ENCODE measurements around the gene PCBP2. TPM values are rescaled to one million over a fixed set of nuclear protein-coding genes. Genes with fewer than 3 reads are reported as not detected.
"Not testable (repeated sequence)": the region's sequence is repeated elsewhere in the genome, so short reads cannot be mapped to it uniquely, and the experiment has no call there.

Gene PCBP2
- 826 TPM for polyA plus RNA-seq (2013, experiment 1 of 2)
- polyA plus RNA-seq (2013, experiment 2 of 2) = 812 TPM

DNA sequence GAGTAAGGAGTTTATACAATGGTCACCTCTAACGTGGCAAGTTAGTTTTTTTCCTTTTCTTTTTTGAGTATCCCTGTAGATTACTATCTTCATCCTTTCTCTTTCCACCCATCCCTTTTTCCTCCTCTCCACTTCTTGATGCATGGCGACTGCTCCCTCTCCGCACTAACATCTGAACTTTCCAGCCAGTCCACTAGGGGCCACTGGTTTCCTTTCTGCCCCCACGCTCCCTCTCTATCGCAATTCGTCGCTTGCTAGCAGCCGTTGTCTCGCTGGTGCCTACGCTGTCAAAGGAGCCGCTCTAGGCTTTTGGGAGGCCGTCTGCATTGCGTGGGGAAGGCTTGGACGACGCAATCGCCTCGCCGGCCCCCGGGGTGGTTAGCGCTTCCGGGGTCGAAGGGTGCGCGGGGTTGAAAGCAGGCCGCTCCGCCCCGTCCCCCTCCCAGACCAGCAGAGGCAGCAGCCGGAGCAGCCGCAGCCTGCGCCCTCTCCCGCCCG is at the start of gene PCBP2:
PCBP2 (plus strand) TSS at position 442 of the 498 bp plus-strand sequence. CDS start 2,699 bp downstream, outside the sequence.
- WGBS, 2 experiments (ENCODE audit: insufficient coverage in 2 of 2) = 0 to 1% methylated on average over 16 to 23 of the region's 32 CpGs
- H3K4me3 ChIP-seq (ENCODE audit: extremely low read depth, insufficient read depth, low read length, poor library complexity, severe bottlenecking) = peak within 1 kb of the TSS; percentile 91
- H3K36me3 ChIP-seq (ENCODE audit: control insufficient read depth, insufficient read depth, low read length) = peaks cover 48% of the 10 kb centered on the region
- peaks cover 6% of the 10 kb centered on the region for H3K4me1 ChIP-seq (ENCODE audit: control insufficient read depth, insufficient read depth, low read length, poor library complexity, severe bottlenecking)
- H3K9me3 ChIP-seq (ENCODE audit: control insufficient read depth, low read length) = no peaks in the 10 kb centered on the region
- H3K27ac ChIP-seq (ENCODE audit: low read depth, low read length, severe bottlenecking) = peak within 1 kb of the TSS; percentile 98

DNA sequence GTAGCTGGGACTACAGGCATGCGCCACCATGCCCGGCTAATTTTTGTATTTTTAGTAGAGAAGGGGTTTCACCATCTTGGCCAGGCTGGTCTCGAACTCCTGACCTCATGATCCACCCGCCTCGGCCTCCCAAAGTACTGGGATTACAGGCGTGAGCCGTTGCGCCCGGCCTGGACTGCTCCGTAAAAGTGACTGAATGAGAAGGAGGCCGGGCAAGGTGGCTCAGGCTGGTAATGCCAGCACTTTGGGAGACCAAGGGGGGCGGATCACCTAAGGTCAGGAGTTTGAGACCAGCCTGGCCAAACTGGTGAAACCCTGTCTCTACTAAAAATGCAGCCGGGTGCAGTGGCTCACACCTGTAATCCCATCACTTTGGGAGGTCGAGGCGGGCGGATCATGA is 49.6 kb upstream of the PCBP2 start:
- H3K4me3 ChIP-seq (ENCODE audit: extremely low read depth, insufficient read depth, low read length, poor library complexity, severe bottlenecking); H3K27ac ChIP-seq (ENCODE audit: low read depth, low read length, severe bottlenecking); H3K4me1 ChIP-seq (ENCODE audit: control insufficient read depth, insufficient read depth, low read length, poor library complexity, severe bottlenecking); H3K9me3 ChIP-seq (ENCODE audit: control insufficient read depth, low read length): not testable (repeated sequence)
- H3K36me3 ChIP-seq (ENCODE audit: control insufficient read depth, insufficient read depth, low read length) = peaks cover 65% of the 10 kb centered on the region
- 94 to 98% methylated on average over 14 to 16 of the region's 16 CpGs for WGBS, 2 experiments (ENCODE audit: insufficient coverage in 2 of 2)

DNA sequence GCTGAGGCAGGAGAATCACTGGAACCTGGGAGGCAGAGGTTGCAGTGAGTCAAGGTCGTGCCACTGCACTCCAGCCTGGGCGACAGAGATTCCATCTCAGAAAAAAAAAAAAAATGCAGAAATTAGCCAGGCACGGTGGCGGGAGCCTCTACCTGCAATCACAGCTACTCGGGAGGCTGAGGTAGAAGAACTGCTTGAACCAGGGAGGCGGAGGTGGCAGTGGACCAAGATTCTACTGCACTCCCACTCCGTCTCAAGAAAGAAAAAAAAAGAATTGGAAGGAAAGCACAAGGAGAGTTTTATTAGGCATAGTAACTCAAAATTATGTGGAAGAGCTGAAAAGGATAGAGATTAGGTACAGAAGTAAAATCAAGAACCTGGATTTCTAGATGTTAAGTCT is 49.0 kb upstream of the PCBP2 start:
- WGBS, 2 experiments (ENCODE audit: insufficient coverage in 2 of 2) = 94 to 97% methylated on average over 4 to 6 of the region's 7 CpGs
- no peak overlapping the region for H3K4me3 ChIP-seq (ENCODE audit: extremely low read depth, insufficient read depth, low read length, poor library complexity, severe bottlenecking)
- peaks cover 63% of the 10 kb centered on the region for H3K36me3 ChIP-seq (ENCODE audit: control insufficient read depth, insufficient read depth, low read length)
- no peak overlapping the region for H3K27ac ChIP-seq (ENCODE audit: low read depth, low read length, severe bottlenecking)
- H3K4me1 ChIP-seq (ENCODE audit: control insufficient read depth, insufficient read depth, low read length, poor library complexity, severe bottlenecking) = no peaks in the 10 kb centered on the region
- no peaks in the 10 kb centered on the region for H3K9me3 ChIP-seq (ENCODE audit: control insufficient read depth, low read length)

DNA sequence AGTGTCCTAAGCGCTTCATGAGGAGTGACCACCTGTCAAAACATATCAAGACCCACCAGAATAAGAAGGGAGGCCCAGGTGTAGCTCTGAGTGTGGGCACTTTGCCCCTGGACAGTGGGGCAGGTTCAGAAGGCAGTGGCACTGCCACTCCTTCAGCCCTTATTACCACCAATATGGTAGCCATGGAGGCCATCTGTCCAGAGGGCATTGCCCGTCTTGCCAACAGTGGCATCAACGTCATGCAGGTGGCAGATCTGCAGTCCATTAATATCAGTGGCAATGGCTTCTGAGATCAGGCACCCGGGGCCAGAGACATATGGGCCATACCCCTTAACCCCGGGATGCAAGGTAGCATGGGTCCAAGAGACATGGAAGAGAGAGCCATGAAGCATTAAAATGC is 41.0 kb upstream of the PCBP2 start:
- 96 to 97% methylated on average over 4 of the region's 5 CpGs for WGBS, 2 experiments (ENCODE audit: insufficient coverage in 2 of 2)
- Histone ChIP-seq H3K4me3 (ENCODE audit: extremely low read depth, insufficient read depth, low read length, poor library complexity, severe bottlenecking) (no peak overlapping the region), H3K27ac (ENCODE audit: low read depth, low read length, severe bottlenecking) (no peak overlapping the region), H3K36me3 (ENCODE audit: control insufficient read depth, insufficient read depth, low read length) (peaks cover 63% of the 10 kb centered on the region), H3K9me3 (ENCODE audit: control insufficient read depth, low read length) (no peaks in the 10 kb centered on the region), H3K4me1 (ENCODE audit: control insufficient read depth, insufficient read depth, low read length, poor library complexity, severe bottlenecking) (peaks cover 46% of the 10 kb centered on the region)

DNA sequence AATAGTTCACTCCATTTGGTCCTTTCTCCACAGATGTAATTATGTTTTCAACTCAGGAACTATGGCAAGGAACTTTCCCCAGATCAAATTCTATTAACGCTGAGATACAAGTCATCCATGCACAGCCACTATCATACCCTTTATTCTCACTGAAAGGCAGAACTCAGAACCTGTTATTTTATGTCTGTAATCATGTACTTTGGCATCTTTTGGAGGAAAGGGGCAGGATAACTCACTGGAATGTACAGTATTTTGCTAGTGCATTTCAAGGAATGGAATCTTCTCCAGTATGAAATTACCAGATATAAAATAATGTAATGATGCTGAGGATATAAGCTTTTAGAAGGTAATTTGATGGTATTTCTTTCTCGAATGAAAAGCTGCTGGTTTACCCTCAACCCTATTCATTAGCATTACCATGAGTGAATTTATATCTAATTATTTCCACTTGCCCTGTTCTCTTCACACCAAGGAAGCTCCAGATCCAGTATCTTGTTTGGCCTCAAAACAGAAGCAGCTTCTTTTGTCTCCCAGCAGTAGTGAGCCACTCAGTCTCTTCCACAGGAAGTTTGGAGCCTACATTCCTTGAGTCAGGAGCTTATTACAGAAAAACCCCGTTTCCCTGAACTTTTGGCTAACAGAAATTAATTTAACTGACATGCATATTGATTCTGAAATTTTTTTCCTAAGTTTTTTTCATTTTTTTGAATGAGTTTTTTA is 38.3 kb upstream of the PCBP2 start:
- no CpG with 5 or more reads among the region's 3 CpGs for WGBS, 2 experiments (ENCODE audit: insufficient coverage in 2 of 2)
- Histone ChIP-seq H3K9me3 (ENCODE audit: control insufficient read depth, low read length) (no peaks in the 10 kb centered on the region), H3K4me3 (ENCODE audit: extremely low read depth, insufficient read depth, low read length, poor library complexity, severe bottlenecking) (no peak overlapping the region), H3K27ac (ENCODE audit: low read depth, low read length, severe bottlenecking) (peak overlapping the region; percentile 64), H3K36me3 (ENCODE audit: control insufficient read depth, insufficient read depth, low read length) (peaks cover 40% of the 10 kb centered on the region), H3K4me1 (ENCODE audit: control insufficient read depth, insufficient read depth, low read length, poor library complexity, severe bottlenecking) (peaks cover 46% of the 10 kb centered on the region)

DNA sequence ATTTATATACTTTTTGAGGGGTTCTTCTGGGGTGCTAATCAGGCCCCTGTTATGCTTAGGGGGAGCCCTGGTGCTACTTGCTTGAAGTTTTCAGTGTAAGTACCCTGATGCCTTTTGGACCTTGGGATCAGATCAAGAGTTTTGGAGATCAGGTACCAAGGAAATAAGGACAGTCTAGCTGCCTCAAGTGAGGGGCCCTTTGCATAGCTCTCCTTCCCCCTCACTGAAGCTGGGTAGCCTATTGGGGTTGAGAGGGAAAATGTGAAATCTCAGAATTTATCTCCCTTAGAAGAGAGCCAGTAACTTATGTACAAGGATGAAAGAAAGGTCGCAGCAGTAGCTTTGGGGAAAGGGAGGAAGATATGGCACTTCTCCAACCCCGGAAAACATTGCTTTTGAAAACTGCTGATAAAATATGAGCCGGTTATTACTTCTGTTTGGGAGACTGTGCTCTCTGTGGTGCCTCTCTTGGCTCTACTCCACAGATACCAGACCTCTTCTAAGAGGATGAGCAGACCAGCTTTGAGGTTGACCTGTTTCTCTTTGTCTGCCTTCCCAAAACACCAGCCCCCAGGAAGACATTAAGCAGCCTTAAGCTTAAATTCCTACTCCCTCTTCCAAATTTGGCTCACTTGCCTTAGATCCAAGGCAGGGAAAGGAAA is 37.0 kb upstream of the PCBP2 start:
- Histone ChIP-seq H3K36me3 (ENCODE audit: control insufficient read depth, insufficient read depth, low read length) (peaks cover 29% of the 10 kb centered on the region), H3K9me3 (ENCODE audit: control insufficient read depth, low read length) (no peaks in the 10 kb centered on the region), H3K4me3 (ENCODE audit: extremely low read depth, insufficient read depth, low read length, poor library complexity, severe bottlenecking) (no peak overlapping the region), H3K4me1 (ENCODE audit: control insufficient read depth, insufficient read depth, low read length, poor library complexity, severe bottlenecking) (peaks cover 46% of the 10 kb centered on the region), H3K27ac (ENCODE audit: low read depth, low read length, severe bottlenecking) (peak overlapping the region; percentile 58)
- 90 to 100% methylated on average over 1 to 2 of the region's 3 CpGs for WGBS, 2 experiments (ENCODE audit: insufficient coverage in 2 of 2)

DNA sequence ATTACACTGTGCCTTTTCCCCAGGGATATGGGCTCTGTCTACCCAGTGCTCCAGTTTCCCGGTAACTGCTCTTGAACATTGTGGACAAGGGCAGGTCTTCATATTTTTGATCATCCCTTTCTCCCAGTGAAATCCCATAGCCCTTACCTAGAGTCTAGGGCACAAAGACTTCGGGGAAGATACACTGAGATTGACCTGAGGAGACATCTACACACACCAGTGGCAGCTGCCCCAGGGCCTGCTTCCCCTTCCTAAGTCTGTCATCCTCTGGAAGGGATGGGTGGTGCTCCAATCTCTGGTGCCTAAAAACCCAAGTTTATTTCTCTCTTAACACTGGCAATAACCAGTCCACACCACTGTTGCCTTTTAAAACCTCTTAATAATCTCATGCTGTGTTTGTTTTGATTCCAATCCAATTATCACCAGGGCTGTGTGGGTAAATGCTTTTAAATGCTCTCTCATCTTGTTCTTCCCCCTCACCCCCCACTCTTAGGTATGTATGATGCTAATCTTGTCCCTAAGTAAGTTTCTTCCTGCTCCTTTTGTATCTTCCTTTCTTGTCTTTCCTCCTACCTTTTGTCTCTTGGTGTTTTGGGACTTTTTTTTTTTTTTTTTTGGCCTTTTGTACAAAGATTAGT is 36.0 kb upstream of the PCBP2 start:
- H3K9me3 ChIP-seq (ENCODE audit: control insufficient read depth, low read length); H3K4me3 ChIP-seq (ENCODE audit: extremely low read depth, insufficient read depth, low read length, poor library complexity, severe bottlenecking): not testable (repeated sequence)
- Histone ChIP-seq H3K27ac (ENCODE audit: low read depth, low read length, severe bottlenecking) (peak overlapping the region; percentile 58), H3K36me3 (ENCODE audit: control insufficient read depth, insufficient read depth, low read length) (peaks cover 19% of the 10 kb centered on the region), H3K4me1 (ENCODE audit: control insufficient read depth, insufficient read depth, low read length, poor library complexity, severe bottlenecking) (peaks cover 46% of the 10 kb centered on the region)
- 80 to 100% methylated on average over 1 of the region's 2 CpGs for WGBS, 2 experiments (ENCODE audit: insufficient coverage in 2 of 2)

DNA sequence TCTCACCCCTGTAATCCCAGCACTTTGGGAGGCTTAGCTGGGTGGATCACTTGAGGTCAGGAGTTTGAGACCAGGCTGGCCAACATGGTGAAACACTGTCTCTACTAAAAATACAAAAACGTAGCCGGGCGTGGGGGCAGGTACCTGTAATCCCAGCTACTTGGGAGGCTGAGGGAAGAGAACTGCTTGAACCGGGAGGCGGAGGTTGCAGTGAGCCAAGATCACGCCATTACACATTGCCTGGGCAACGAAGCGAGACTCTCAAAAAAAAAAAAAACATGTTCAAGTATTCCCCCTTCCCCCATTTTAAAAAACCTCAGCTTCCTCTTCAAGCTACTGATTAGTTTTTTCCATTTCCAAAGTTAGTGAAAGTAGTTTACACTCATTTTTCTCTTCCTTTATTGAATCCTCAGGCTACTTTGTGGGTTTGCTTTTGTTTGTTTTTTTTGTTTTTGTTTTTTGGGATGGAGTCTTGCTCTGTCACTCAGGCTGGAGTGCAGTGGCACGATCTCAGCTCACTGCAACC is 34.5 kb upstream of the PCBP2 start:
- H3K4me1 ChIP-seq (ENCODE audit: control insufficient read depth, insufficient read depth, low read length, poor library complexity, severe bottlenecking) = peaks cover 33% of the 10 kb centered on the region
- WGBS, 2 experiments (ENCODE audit: insufficient coverage in 2 of 2) = 99 to 100% methylated on average over 6 to 9 of the region's 9 CpGs
- H3K27ac ChIP-seq (ENCODE audit: low read depth, low read length, severe bottlenecking); H3K9me3 ChIP-seq (ENCODE audit: control insufficient read depth, low read length); H3K36me3 ChIP-seq (ENCODE audit: control insufficient read depth, insufficient read depth, low read length); H3K4me3 ChIP-seq (ENCODE audit: extremely low read depth, insufficient read depth, low read length, poor library complexity, severe bottlenecking): not testable (repeated sequence)

DNA sequence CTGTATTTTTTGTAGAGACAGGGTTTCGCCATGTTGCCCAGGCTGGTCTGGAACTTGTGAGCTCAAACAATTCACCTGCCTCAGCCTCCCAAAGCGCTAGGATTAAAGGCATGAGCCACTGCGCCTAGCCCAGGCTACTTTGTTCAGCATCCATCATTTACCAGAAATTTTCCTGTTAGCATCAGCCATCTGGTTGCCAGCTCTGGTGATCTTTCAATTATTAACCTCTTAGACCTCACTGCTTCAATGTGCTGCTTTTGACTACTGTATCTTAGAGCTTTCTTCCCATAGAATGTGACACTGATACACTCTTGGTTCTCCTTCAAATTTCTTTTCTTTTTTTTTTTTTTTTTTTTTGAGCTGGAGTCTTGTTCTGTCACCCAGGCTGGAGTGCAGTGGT is 33.7 kb upstream of the PCBP2 start:
- H3K4me3 ChIP-seq (ENCODE audit: extremely low read depth, insufficient read depth, low read length, poor library complexity, severe bottlenecking) = no peak overlapping the region
- H3K27ac ChIP-seq (ENCODE audit: low read depth, low read length, severe bottlenecking) = no peak overlapping the region
- H3K4me1 ChIP-seq (ENCODE audit: control insufficient read depth, insufficient read depth, low read length, poor library complexity, severe bottlenecking) = peaks cover 28% of the 10 kb centered on the region
- no peaks in the 10 kb centered on the region for H3K36me3 ChIP-seq (ENCODE audit: control insufficient read depth, insufficient read depth, low read length)
- 93 to 95% methylated on average over 3 of the region's 3 CpGs for WGBS, 2 experiments (ENCODE audit: insufficient coverage in 2 of 2)
- H3K9me3 ChIP-seq (ENCODE audit: control insufficient read depth, low read length) = no peaks in the 10 kb centered on the region

DNA sequence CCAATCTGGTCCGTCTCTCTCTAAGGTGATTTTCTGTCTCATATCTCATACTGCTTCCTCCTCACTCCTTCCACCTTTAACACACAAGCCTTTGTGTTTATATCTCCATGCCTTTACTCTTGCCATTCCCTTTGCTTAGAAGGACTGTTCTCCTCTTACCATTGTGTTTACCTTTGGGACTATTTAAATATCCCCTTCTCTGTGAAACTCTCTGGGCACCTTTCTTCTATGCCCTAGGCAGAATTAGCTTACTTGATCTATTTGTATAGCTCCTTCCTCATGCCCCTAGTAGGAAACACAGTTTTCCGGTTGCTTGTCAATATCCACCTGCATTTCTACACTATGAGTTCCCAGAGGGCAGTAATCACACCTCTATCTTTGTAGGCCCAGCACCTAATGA is 32.1 kb upstream of the PCBP2 start:
- H3K36me3 ChIP-seq (ENCODE audit: control insufficient read depth, insufficient read depth, low read length) = no peaks in the 10 kb centered on the region
- no peak overlapping the region for H3K27ac ChIP-seq (ENCODE audit: low read depth, low read length, severe bottlenecking)
- H3K4me3 ChIP-seq (ENCODE audit: extremely low read depth, insufficient read depth, low read length, poor library complexity, severe bottlenecking) = no peak overlapping the region
- no peaks in the 10 kb centered on the region for H3K9me3 ChIP-seq (ENCODE audit: control insufficient read depth, low read length)
- peaks cover 21% of the 10 kb centered on the region for H3K4me1 ChIP-seq (ENCODE audit: control insufficient read depth, insufficient read depth, low read length, poor library complexity, severe bottlenecking)
- 92 to 93% methylated on average over 2 of the region's 2 CpGs for WGBS, 2 experiments (ENCODE audit: insufficient coverage in 2 of 2)

All from mesodermal cell (in vitro differentiated cells).